HG02852 (cell line): ENCODE data around the gene MAT2B.

ENCODE experiments used
- ATAC-seq: cut with Tn5 transposase; IDR thresholded peaks from one replicate; pipeline ENCODE4 v1.9.1; 2021; ENCODE audit warnings: mild to moderate bottlenecking, moderate library complexity; ENCODE audit not compliant: unreplicated experiment

The MAT2B gene

DNA sequence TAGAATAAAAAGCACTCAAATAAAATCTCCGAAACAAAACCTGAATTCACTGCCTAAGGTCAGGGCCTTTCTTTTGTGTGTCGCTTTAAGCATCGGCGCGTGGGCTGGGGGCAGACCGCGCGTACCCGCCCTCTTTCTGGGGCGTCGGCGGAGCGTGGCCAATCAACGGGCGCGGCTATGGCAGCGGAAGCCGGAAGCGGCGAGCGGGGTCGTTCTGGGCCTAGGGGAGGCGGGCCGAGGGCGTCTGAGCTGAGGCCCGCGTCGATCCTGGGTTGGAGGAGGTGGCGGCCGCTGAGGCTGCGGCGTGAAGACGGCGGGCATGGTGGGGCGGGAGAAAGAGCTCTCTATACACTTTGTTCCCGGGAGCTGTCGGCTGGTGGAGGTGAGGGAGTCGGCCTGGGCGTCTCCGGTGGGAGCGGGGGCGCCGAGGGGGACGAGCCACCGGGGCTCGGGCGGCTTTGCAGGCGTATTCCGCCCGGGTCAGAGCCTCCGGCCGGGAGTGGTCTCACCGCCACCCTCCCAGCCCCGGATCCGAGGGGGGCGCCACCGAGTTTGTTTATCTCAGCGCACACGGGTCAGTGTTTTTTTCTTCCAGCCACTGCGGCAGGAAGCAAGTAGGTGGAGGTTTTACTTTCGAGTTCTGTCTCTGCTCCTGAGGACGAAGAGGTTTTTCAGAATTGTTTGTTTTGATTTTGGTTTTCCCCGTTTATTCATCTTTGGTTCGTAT is at the start of gene MAT2B:
TSS of gene MAT2B (plus strand) at position 252 of the 727 bp plus-strand sequence. CDS start at position 320, 68 bp downstream.
- ATAC-seq, result peak; percentile 83

- ATAC-seq, result no peak
Measured at GRCh38 chr5:163456029-163456589, 49.3 kb upstream of the MAT2B start.

GRCh38 chr5:163456840-163457239 is 48.6 kb upstream of the MAT2B start:
- ATAC-seq, result no peak

DNA sequence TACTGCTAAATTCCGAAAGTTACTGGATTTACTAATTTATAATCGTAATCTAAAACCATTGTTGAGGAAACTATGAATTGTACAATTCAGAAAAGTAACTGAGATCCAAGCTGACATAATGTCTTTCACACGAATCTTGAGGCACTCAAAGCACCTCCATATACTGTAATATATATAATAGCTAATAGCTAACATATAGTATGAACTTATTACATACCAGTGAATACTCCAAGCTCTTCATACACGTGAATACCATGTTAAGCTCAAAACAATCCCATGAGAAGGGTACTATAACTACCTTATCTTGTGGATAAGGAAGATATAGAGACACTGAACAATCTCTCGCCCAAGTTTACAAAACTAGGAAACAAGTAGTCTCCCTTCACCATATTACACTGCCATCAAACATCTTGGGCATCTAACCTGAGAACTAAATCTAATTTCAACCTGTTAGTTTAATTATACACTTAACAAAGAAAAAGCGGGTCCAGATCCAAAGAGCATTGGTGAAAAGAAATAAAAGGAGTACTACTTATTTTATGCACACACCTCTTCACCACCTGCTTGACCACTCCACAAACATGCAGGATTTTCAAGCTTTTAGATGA is 46.5 kb upstream of the MAT2B start:
- ATAC-seq, result no peak

DNA sequence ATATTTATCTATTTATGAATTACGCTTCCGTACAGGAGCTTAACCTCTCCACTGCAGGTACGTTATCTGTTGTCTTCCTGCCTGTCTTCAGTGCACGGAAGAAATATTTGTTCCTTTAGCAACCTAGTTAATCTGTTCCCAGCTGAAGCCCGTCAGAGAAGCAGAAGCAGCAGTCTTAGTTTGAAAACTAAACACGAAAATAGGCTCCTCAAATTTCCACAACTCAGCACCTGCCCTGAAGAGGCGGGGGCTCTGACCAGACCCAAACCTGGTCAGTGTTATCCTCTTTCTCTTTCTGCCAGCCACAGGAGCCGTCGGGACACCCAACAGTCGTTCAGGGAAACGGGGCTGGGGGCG is 46.0 kb upstream of the MAT2B start:
- ATAC-seq, result peak; percentile 8

GRCh38 chr5:163459819-163460561 is 45.4 kb upstream of the MAT2B start, which contains the start of gene NUDCD2:
NUDCD2 (minus strand) TSS chr5:163460102; CDS start chr5:163460050, 52 bp downstream.
- peak; percentile 77 for ATAC-seq

- ATAC-seq, result no peak
Measured at GRCh38 chr5:163460562-163461171, 44.8 kb upstream of the MAT2B start, which contains the start of gene HMMR. HMMR (plus strand) TSS chr5:163460632; CDS start chr5:163460693, 61 bp downstream.

DNA sequence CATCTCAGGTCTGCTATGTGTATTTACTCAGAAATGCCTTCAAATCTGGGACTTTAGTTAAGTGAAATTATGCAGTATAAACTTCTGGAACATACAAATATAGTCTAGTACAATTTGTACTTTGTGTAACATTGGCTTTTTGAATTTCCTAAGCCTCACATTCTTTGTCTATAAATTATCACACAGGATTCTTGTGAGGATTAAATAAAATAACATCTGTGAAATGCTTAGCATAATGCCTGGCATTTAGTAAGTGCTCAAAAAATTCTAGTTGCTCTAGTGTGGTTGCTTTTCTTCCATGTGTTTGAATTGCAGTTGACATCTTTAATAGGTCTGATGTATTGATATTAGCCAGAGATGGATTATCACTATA is 42.4 kb upstream of the MAT2B start:
- no peak for ATAC-seq

GRCh38 chr5:163467682-163468081 is 37.7 kb upstream of the MAT2B start:
- no peak for ATAC-seq

DNA sequence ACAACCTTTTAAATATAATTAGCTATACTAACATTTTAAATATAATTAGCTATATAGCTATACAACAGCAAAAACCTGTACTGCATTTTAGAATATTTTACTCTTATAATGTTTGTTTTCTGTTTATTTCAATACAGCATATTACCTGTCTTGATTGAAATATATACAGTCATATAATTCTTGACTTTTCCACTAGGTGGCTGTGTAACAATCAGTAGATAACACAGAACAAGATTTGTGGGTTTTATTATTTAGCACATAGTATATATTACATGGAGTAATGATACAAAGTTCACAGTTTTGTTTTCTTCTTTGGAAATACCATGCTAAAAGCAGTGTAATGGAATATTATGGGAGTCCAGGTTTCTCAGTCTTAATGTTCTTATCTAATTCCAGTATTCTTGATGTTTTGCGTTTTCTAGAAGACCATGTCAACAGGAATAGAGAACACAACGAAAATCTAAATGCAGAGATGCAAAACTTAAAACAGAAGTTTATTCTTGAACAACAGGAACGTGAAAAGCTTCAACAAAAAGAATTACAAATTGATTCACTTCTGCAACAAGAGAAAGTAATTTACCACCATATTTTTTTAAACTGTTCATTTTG is 31.7 kb upstream of the MAT2B start:
- ATAC-seq, result no peak

DNA sequence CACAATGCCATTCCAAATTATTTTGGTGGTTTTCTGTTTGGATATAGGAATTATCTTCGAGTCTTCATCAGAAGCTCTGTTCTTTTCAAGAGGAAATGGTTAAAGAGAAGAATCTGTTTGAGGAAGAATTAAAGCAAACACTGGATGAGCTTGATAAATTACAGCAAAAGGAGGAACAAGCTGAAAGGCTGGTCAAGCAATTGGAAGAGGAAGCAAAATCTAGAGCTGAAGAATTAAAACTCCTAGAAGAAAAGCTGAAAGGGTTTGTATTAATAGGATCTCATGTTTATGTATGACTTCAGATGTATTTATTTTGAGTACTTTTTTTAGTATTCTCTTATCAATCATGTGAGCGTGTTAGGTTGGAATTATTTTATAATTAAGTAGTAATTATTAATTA is 30.0 kb upstream of the MAT2B start:
- no peak for ATAC-seq

GRCh38 chr5:163478126-163478981 is 27.1 kb upstream of the MAT2B start:
- no peak for ATAC-seq

DNA sequence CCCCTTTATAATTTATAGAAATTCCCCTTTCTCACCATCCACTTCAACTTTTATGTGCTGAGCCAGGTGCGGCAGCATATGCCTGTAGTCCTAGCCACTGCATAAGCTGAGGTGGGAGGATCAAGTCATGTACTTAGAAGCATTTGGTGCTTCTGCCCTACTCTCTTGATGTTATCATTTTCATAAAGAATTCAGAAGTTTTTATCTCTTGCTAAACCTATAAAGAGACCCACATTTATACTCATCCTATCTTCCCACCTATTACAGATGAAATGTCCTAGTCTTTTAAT is 26.5 kb upstream of the MAT2B start:
- no peak for ATAC-seq

DNA sequence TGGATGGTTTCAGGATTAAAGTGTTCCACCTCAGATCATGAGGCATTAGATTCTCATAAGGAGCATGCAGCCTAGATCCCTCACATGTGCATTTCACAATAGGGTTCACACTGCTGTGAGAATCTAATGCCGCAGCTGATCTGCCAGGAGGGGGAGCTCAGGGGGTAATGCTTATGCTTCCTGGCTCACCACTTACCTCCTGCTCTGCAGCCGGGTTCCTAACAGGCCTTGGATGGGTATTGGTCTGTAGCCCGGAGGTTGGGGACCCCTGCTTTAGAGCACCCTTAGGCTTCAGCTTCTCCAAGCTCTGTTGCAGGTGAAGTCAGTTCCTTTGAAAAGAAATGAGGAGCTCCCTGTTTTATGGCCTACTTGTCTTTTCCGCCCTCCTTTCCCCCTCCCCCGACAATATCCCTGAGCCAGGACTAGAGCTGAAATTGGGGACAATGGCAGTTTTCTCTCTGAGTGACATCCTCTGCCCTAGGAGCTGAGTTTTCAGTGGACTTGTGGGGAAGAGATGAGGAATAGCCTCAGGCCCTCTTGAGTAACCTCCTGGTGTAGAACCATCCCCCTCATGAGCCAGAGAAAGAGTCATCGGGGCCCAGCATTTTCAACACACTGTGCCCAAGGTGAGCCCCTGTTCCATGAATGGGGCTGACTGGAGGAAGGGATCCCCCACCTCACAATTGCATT is 16.2 kb upstream of the MAT2B start:
- no peak for ATAC-seq

DNA sequence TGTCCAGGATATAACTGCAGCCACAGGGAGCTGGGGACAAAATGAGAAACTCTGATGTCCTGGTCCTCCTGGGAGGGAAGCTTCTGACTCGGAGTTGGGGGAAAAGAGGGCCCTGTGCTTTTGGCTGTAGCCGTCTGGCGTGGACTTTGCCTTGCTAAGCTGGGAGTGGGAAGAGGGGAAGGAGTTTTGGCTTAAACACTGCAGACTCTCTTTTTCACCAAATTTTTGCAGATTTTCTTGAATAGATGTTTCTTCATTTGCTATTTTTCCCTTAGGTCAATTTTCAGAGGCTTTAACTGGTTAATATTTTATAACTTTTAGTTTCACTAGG is 15.7 kb upstream of the MAT2B start:
- no peak for ATAC-seq

- no peak for ATAC-seq
Measured at GRCh38 chr5:163496286-163496685, 9.1 kb upstream of the MAT2B start.

GRCh38 chr5:163497315-163497714 is 8.1 kb upstream of the MAT2B start:
- ATAC-seq, result no peak

DNA sequence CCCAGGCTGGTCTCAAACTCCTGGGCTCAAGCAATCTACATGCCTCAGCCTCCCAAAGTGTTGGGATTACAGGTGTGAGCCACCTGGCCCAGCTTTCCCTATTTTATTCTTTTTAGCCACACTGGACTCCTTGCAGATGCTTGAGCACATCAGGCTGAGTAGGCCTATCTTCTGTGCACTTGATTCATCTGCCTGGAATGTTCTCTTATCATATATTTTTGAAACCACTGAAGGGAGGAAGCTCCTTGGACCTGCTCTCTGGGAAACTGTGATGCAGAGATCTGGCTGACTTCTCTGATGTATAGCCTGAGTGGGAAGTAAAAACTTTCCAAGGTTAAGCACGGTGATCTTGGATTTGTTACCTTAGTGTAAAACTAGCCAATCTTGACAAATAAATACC is 6.5 kb upstream of the MAT2B start:
- ATAC-seq, result no peak

DNA sequence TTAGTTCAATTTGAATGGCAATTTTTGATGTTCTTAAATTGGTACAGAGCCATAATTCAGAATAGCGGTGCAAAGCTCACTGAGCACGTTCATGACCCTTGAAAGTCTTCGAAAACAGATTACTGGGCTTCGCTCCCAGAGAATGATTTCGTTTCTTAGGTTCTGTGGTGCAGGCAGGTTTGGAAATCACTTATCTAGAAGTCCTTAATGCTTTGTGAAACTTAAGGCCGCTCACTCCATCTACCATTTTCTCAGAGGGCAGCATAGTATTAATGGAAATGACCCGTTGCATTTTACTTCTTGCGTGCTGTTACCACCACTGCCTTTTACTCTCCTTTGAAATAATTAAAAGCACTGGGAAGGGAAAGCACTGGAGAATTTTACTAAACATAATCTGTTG is 2.9 kb upstream of the MAT2B start:
- ATAC-seq, result no peak
